Lower leg skin (tissue), 3 donors: ENCODE results near the gene ADAMTSL1.

Experiments
- CTCF ChIP-seq, 3 donors: fragments of 450-650 bp; IDR thresholded peaks; one replicate each; pipeline ENCODE4 v1.5.1; 2016; ENCODE audit warnings: antibody characterized with exemption in 3 of 3, mild to moderate bottlenecking in 3 of 3, moderate library complexity in 2 of 3
- POLR2A ChIP-seq, 2 donors: fragments of 450-650 bp; IDR thresholded peaks; one replicate each; pipeline ENCODE4 v1.6.1; 2016 to 2017; ENCODE audit warnings: antibody characterized with exemption in 2 of 2, mild to moderate bottlenecking in 1 of 2, moderate library complexity in 1 of 2

GRCh38 chr9:18591261-18591660 lies 117.3 kb downstream of the ADAMTSL1 start:
- no peak for TF ChIP-seq CTCF (IDR thresholded peaks at IDR 0.05)
- TF ChIP-seq POLR2A (IDR thresholded peaks at IDR 0.05): no peak
